WI38 (cell line): ENCODE measurements around the gene HP.

Experiments used
- H3K4me3 ChIP-seq: 2 replicates; pipeline ENCODE4 v1.5.1; 2011; ENCODE audit warnings: low read depth, mild to moderate bottlenecking, control low read depth, low read length
- TF ChIP-seq, protein P1 (sequence below): IDR thresholded peaks from 2 replicates; pipeline ENCODE4 v1.5.1; 2012; ENCODE audit warnings: low read depth, mild to moderate bottlenecking, control low read depth, low read length

The HP gene

DNA sequence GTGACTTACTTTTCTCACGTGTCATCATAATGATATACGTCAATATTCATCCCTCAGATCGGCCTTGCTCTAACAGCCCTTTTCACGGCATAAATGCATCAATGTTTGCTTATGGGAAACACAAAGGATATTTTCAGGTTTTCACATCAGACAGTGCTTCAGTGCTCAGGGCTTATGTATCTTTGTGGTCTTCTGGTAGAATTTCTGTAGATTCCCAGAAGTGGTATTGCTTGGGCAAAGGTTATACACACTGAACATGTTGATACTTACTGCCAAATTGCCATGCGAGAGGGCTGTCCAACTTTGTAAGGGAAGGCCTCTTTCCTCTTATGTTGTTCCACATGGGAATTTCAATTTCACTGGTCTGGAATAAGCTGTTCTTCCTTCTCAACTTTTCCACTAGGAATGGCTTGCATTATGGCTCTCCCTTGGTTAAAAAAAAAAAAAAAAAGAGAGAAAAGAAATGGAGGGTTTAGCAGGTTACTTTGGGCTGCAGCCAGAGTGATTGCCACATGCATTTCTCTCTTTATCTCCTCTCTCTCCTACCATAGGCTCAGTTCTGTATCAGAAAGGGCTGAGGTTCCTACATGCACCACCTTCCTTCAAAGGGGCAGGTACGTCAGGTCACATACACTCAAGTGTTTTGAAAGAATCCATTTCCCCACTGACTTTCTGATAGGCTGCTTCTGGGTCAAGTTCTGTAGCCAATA is 26.5 kb upstream of the HP start:
- TF ChIP-seq, protein P1, sequence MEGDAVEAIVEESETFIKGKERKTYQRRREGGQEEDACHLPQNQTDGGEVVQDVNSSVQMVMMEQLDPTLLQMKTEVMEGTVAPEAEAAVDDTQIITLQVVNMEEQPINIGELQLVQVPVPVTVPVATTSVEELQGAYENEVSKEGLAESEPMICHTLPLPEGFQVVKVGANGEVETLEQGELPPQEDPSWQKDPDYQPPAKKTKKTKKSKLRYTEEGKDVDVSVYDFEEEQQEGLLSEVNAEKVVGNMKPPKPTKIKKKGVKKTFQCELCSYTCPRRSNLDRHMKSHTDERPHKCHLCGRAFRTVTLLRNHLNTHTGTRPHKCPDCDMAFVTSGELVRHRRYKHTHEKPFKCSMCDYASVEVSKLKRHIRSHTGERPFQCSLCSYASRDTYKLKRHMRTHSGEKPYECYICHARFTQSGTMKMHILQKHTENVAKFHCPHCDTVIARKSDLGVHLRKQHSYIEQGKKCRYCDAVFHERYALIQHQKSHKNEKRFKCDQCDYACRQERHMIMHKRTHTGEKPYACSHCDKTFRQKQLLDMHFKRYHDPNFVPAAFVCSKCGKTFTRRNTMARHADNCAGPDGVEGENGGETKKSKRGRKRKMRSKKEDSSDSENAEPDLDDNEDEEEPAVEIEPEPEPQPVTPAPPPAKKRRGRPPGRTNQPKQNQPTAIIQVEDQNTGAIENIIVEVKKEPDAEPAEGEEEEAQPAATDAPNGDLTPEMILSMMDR: no peak
- H3K4me3 ChIP-seq: no peak overlapping the region

DNA sequence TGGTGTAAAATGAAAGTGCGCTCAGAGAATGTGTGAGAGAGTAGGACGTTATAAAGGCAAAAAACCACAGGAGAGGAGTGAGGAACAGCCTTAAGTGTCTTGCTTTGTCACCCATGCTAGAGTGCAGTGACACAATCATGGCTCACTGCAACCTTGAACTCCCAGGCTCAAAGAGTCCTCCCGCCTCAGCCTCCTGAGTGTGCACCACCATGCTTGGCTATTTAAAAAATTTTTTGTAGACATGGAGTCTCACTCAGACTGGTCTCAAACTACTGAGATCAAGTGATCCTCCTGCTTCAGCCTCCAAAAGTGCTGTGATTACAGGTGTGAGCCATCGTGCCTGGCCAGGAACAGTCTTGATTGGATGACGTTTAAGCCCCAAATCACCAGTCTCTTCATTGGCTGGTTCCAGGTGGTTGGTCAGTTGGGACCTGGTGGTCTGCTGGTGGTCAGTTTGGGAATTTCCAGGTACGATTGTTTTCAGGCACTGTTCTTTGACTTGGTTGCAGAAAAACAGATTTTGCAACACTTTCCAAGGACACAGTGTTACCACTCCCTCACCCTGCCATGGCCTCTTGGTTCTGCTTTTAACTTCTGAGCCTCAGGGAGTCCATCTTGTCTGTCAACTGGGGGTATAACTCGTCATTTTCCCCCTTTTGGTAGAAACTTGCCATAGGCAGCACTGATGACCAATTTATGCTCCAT is 24.6 kb upstream of the HP start:
- TF ChIP-seq, protein P1: no peak
- no peak overlapping the region for H3K4me3 ChIP-seq

DNA sequence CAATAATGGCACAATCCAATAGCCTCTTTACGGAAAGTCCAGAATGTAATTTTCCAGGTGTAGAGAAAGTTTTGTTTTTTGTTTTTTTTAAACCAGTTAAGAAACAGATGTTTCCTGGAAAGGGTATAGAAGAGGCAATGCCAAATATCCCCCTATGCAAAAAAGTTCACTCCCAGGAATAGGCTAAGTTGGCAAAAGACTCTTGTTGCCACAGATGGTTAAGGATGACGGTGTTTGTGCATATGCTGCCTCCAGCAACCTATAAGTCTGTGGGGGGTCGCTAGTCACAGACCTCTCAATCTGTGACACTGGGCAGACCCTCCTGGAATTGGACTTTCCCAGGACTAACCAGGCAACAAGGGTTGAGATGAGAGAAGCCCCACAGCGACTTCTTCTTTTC is 20.9 kb upstream of the HP start:
- H3K4me3 ChIP-seq: no peak overlapping the region
- TF ChIP-seq, protein P1: no peak

DNA sequence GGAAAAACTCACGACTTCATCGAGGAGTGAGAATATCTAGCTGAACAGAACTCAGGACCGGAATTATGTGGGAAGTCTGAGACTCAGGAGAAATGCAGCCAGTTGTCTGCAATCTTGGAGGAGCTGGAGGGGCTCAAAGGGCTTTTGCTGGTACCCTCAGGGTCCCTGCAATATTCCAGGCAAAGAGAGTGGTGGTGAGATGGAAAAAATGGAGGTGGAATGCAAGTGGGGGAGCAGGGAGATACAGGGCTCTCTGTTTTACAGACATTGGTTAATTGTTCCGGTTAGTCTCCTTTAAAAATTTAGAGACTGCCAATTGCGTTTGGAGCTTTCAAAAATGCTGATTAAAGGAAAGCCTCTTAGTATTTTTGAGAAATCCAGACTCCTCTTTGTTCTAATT is 18.2 kb upstream of the HP start:
- TF ChIP-seq, protein P1: no peak
- no peak overlapping the region for H3K4me3 ChIP-seq

DNA sequence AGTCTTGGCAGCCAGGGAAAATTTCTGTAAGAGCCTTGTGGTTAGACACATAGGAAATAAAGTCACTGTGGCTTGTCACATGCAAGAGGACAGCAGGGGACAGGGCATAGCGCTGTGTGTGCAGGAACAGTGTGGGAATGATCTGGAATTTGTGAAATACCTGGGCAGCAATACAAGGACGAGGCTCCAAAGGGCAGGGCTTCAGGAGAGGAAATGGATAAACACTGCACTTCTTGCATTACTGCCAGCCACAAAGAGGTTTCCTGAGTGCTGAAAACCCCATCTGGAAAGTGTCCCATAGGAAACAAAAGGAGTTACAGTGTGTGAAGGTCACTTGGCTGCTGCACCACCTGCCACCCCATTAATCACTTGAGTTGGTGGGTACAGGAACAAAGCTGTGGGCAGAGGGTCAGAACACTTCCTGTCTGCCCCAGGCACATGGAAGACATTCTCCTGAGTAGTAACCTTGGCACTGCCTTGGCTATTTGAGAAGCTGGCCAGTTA is 12.1 kb upstream of the HP start:
- TF ChIP-seq, protein P1: no peak
- no peak overlapping the region for H3K4me3 ChIP-seq

DNA sequence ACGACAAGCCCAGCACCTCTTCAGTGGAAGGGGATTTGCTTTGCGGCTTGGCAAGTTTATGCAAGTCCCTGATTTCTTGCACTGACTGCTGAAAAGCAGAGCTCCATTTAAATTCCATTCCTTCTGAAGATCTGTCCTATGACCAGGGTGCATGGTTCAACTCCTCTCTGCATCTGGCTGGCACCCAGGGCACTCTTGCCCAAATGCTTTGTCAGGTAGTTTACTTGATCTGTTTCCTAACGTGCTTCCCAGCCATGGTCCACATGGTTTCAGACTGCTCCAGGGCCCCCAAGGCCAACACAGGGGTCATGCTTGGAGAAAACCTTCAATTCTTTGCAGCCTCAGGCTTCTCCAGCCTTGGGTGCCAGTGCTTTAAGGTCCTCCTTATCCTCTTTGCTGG is 11.2 kb upstream of the HP start:
- TF ChIP-seq, protein P1: no peak
- no peak overlapping the region for H3K4me3 ChIP-seq

DNA sequence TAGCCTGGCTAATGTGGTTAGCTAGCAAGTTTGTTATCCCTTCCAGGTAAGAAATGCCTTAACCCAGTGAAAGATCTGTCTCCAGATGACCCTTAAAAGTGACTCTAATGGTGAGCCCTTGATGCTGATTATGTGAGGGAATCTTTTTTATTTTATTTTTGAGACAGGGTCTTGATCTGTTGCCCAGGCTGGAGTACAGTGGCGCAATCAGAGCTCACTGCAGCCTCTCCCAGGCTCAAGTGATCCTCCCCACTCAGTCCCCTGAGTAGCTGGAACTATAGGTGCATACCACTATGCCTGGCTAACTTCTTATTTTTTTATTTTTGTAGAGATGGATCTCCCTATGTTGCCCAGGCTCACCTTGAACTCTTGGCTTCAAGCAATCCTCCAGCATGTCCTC is 10.8 kb upstream of the HP start:
- TF ChIP-seq, protein P1: no peak
- no peak overlapping the region for H3K4me3 ChIP-seq
